ENCODE measurements around the gene CCDC97.

- no peak for TF ChIP-seq CTCF (IDR thresholded peaks at IDR 0.05 in 4 of 5, conservative IDR thresholded peaks at IDR 0.05 in 1 of 5)
- TF ChIP-seq POLR2A (IDR thresholded peaks at IDR 0.05): no peak
These were observed 49.8 kb downstream of the CCDC97 start for GRCh38 chr19:41359741-41360140.

All from gastrocnemius medialis (tissue), 4 donors.